Measurements from ENCODE around the gene TSKU.

The TSKU gene, protein sequence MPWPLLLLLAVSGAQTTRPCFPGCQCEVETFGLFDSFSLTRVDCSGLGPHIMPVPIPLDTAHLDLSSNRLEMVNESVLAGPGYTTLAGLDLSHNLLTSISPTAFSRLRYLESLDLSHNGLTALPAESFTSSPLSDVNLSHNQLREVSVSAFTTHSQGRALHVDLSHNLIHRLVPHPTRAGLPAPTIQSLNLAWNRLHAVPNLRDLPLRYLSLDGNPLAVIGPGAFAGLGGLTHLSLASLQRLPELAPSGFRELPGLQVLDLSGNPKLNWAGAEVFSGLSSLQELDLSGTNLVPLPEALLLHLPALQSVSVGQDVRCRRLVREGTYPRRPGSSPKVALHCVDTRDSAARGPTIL

DNA sequence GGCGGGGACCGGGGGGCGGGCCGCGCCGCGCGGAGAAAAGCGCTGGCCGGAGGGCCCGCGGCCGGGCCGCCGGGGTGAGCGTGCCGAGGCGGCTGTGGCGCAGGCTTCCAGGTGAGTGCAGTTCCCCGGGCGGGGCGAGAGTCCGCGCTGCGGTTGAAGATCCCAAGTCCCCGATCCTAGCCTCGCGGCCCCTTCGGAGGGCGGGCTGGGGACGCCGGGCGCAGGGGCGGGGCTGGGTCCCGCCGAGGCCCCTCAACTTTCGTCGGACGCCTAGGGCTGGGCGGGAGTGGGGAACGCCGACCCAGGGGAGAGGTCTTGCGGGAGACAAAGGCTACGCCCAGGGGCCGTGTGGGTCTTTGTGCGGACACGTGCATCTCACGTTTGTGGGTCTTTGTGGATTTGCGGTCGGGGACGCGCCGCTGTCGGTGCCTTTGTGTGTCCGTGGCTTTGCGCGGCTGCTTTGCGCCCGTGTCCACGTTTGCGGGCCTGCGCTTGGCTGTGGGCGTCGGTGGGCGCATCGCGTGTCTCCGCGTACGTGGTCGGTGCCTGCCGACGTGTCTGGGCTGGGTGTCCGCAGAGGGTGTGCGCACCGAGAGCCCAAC, at the start of gene TSKU:
Gene TSKU (plus strand): TSS at position 63 of the 602 bp plus-strand sequence. CDS start 12,261 bp downstream, outside the sequence.
- peak in 1 of 2 experiments; percentile 25 for DNase-seq

DNA sequence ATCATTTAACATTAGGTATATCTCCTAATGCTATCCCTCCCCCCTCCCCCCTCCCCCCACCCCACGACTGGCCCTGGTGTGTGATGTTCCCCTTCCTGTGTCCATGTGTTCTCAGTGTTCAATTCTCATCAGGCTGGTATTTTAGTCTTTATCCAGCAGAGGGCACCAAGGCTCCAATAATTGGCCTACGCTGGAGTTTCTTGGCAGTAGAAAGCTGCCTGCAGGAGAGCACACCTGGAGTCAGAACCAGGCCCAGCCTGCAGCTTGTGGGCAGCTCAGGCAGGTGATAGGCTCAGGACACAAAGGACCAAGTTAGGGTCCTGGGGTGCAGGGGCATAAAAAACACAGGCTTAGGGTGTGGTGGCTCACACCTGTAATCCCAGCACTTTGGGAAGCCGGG, 49.2 kb upstream of the TSKU start:
- DNase-seq, result peak; percentile 40 to 41

DNA sequence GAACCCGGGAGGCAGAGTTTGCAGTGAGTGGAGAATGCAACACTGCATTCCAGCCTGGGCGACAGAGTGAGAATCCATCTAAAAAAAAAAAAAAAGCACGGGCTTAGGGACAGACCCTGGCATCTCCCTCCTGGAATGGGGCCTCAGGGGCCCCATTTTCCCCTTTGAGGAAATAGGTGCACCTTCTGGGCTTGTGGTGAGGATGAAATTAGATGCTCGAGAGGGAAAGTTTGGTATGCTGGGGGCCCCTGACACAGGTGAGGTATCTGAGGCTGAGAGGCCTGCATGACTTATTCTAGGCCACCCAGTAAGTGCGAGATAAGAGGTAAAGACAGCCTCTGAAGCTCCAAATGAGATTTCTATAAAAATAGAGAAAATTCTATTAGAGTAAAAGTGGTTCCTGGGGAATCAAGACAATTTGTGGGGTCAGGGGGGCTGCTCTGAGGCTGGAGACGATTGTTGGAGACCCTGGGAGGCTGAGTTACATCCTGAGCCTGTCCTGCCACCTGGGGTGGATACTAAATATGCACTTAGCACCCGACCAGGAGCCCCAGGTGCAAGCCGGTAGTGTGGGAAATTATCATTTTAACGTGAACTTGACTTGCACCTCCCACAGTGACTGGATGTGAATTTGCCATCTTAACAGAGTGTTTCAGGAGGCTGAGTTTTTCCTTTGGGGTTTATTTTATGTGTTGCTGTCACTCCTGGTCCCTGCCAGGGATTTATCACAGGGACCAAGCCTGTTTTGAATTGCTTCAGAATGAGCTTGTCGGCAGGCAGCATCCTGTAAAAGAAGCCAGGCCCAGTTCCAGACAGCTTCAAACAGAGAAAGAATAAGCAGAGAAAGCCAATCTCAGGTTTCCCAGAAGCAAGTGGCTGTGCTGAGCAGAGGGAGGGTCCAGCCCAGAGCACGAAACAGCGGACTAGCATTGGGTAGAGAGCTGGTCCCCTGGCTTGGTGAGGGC, 48.4 kb upstream of the TSKU start:
- no peak for DNase-seq

DNA sequence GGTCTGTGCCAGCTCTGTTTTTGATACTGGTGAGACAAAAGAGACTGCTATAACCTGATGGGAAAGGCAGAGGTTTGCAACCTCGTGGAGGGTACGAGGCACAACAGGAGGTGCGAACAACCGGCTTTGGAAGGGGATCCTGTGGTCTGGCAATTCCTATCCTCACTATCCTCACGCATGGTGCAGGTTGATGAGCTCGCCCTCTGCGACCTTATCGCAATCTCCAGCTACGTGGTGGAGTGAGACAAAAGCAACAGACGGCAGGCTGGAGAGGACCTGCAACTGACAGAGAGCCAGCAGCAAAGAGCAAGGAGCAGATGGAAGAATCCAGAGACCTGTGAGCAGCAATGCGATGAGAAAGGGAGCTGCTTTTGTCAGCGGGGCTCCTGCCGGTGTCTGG, 47.3 kb upstream of the TSKU start:
- no peak for DNase-seq

DNA sequence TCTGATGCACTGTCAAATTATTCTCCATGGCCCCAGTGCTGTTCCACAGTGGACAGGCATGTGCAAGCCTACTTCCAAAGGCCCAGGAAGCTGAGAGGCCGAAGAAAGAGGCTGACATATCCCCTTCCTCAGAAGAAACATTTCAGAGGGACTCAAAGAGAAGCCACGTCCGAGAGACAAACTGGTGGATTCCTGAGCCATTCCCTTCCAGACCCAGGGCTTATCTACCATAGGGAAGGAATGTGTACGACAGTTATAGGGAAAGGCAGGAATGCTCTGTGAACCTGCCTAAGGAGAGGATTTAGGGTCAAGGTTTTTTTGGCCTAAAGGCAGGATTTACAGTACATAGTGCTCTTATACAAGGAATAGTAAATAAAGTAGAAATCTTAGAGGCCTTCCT, 46.9 kb upstream of the TSKU start:
- DNase-seq, result no peak

DNA sequence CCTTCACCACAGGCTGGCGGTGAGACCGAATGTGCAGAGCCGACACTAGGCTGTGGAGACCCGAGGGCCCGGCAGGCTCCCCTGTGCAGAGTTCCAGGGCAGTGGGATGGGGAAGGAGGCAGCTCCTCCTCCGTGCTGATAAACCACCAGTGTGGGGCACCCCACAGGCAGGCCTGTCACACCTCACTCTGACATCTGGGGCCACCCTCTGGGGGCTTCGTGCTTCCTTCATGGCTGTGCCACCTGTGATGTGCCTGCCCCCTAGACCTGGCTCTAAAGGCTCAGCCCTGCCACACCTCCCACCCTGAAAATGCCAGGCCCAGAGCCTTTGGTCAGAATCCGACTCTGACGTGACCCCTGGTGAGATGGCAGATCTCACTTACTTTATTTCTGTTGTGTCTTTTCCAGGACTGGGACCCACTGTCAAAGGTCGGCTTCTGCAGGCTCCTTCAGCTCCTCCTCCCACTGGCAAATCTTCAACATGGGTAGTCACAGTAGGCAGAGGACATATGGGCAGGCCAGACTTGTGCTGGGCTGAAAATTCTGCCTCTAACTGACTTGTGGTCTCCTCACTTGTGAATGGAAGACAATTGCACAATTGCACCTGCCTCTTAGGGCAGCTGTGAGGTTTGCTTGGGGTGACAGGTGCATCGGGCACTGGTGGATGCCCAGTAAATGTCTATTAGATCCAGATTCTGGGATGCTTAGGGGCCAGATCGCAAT, 46.2 kb upstream of the TSKU start:
- DNase-seq, result no peak

DNA sequence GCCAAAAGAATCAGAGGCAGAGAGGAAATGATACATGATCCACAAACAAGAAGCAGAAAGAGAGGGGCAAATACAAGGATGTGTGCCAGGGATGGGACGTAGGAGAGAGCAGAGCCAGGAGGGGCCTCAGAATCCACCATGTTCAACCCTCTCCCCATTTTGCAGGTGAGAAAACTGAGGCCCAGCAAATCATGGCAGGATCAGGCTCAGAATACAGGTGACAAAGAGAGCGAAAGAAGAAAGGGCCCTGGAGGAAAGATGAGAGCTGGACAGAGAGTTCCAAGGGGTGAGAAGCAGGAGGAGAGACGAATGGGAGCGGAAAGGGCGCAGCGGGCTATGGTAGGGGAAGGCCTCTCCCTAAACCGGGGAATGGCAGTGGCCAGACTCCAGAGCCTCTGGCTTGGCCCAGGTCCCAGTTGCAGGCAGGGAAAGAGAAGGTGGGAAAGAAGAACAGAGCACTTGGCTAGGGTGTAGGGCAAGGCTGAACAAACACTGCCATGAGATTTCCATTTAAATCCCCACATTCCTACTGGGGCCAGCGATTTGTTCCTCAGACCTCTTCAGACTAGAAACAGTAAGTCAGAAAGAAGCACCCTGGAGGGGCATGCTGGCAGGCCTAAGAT, 44.4 kb upstream of the TSKU start:
- no peak for DNase-seq

DNA sequence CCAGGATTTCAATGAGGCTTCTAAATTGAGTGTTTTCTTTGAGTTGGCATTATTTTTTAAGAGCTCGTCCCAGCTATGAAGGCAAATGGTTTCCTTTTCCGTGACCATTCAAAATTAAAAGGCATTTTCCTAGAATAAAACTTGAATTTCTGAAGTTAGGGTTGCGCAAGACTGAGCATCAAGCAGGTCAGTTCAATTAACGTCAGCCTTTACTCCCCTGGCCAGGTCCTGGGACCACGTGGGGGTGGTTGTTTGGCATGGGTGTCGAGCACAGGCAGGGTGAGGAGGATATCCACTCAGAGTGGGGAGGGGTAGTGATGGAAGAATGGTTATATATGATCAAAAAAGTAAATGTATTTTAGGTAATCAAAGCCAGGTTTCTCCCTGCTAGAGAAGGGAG, 43.4 kb upstream of the TSKU start:
- DNase-seq, result no peak

DNA sequence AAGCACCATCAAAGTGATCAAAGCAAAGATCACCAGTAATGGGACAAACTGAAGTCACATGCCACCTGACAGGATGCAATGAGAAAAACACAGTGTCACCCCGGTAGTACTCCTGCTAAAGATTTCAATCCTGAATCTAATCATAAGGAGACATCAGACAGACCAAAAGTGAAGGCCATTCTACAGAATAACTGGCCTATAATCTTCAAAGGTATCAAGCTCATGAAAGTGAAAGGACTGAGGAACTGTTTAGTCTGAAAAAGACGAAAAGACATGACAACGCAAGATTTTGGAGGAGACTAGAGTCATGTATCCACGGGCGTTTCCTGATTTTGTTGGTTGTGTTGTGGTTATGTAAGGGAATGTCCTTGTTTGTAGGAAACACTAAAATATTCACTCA, 42.4 kb upstream of the TSKU start:
- no peak for DNase-seq

DNA sequence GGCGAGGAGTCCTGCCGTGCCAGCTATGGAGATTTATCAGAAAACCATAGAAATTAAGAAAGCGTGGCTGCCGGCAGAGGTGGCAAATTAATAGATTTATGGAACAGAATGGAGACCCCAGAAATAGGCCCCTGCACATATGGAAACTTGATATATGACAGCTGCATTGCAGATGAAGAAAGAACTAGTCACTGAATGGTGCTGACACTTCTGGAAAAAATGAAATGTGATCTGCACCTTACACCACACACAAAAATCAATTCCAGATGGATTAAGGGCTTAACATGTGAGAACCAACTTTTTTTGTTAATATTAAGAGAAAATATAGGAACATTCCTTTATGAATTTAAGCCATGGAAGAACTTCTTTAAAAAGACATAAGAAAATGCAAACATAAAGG, 40.3 kb upstream of the TSKU start:
- DNase-seq, result no peak

DNA sequence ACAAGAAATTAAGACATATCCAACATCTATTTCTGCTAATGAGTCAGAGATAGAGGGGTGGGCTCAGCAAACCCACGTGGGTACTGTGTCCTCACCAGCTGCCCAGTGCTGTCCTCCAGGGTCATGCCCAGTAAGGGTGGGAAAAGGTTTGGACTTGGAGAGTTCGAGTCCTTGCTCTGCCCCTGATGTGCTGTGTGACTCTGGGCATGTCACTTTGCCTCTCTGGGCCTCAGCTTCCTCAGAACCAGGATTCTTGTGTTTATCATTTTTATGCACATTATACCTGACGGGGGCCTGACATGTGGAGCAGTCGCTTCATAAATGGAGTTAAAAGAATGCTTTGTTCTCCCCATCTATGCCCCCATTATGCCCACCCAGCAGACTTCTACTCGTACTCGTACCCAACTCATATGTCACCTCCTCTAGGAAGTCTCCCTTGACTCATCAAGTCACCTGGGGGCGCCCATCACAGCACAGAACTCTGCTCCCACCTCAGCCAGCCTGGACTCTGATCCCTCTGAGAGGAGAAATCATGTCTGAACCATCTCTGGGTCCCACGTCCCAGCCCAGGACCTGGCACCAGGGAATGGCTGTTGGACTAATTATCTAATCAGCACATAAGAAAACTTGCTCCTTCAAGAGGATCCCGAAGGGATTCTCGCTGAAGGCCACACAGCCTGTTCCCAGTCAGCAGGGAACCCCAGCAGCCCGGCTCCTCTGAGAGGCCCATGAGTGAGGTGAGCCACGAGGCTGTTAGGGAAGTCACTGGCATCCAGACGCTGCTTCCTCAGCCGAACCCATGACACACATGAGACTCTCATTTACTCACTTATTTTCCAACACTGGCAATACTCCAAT, 38.7 kb upstream of the TSKU start:
- DNase-seq, result no peak

DNA sequence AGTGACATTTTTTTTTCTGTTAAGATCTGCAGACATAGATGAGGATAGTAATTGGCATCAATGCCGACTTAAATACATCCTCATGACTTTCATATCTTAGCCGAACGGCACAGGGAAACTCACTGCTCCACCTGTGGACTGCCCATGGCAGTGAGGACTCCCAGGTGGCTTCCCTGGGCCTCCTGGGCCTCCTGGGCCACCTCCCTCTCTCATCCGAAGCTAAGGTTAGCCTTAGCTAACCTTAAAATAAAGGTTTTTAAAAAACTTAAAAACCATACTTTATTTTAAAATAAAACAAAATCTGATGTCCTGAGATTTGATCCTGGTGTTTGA, 38.1 kb upstream of the TSKU start:
- DNase-seq, result no peak

DNA sequence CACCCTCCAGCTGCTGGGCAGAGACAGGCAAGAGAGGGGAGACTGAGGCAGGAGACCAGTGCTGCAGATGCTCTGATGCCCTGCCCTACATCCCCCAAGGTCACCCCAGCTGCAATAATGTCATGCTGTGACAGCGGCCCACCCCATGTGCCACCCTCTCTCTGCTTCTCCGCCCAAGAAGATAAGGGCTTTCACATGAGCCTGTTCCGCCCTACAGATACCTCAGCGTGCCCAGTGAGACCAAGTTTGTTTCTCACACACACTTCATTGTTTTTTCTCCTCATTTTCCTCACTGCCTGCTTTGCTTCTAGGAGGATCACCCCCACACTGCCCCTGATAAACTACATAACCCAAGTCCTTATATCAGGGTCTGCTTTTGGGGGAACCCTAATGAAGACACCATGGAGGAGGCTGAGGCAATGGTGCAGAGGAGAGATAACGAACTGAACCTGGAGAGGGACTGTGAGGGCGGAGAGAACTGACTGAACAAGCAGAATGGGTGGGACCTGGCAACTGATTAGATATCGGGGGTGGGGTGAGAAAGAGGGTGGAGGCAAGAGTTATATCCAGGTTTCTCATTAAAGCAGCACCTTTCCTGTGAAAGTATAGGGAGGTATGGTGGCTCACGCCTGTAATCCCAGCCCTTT, 37.5 kb upstream of the TSKU start:
- DNase-seq, result no peak

DNA sequence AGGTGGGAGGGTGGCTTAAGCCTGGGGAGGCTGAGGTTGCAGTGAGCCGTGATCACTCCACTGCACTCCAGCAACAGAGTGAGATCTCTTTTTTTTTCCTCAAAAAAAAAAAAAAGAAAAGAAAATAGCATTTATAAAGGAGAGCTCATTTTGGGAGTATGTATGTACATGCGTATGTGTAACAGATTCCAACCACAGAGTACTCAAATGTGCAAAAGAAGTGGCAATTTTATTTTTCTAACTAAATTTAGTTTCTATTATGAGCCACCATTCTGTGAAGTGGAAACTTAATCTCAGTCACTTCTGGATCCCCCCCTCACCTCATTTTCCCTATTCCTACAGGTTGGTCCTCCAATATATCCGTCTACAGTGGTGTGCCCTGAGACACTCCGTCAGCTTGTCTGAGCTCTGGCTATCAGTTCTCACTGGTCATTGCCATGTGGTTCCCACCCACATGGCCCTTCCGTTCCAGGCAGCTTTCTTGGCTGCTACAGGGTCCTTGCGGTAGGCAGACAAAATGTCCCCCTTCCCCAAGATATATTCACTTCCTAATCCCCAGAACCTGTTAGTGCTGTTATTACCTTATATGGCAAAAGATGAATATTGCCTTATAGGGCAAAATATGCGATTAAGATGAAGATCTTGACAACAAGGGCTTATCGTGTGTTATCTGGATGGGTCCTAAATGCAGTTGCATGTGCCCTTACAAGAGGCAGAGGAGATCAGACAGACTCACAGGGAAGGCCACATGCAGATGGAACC, 35.8 kb upstream of the TSKU start:
- no peak for DNase-seq

DNA sequence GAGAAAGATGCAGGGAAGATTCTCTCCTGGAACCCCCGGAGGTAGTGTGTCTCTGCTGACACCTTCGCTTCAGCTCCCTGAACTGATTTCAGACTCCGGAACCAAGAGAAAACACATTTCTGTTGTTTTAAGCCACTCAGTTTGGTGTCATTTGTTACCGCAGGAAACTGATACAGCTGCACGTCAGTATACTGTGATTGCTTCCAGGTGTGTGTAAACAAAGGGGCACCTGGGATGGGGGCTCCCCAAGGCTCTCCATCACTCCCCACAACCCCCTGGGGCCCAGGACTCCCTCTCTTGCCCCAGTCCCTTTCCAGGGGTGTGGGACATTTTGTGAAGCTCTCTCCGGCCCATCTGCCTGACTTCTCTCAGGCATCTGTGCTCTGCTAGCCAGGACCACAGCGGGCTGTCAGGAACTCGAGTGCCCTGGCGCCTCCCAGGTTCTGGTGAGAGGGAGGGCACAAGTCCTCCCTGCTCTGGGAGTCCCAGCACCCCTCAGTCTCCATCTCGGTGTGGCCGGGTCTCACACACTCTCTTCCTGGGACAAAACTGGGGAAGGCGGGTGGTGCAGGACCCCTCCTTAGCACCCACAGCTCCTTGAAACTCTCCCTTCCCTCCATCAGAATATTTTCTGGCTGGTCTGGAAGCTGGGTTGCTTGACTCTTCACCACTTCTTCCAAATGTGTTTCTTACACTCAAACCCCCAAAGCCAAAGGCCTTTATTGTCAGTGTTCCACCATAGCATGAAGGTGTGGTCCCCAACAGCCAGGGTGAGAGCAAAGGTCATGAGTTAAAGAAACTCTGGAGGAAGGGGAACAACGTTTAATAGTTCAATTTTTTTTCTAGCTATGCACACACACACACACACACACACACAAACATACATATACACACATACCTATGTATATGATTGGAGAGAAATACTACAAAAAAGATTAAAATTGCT, 35.0 kb upstream of the TSKU start:
- no peak for DNase-seq

DNA sequence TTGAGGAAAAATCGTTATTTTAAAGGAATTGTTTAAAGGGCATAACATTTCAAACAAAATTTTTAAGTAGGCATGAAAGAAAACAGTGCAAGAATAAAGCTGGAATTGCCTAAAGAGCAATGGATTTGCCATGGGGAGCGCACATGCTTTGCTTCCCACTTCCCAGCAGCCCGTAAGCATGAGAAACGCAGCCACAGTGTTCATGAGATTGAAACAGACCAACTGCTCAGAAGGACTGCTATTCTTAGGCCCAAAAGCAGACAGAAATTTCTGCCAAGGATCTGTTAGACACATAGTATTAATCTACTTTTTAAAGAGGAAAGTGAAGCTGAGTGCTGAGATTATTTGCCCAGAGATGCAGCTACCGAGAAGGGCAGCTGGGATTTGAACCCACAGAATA, 34.2 kb upstream of the TSKU start:
- DNase-seq, result no peak

DNA sequence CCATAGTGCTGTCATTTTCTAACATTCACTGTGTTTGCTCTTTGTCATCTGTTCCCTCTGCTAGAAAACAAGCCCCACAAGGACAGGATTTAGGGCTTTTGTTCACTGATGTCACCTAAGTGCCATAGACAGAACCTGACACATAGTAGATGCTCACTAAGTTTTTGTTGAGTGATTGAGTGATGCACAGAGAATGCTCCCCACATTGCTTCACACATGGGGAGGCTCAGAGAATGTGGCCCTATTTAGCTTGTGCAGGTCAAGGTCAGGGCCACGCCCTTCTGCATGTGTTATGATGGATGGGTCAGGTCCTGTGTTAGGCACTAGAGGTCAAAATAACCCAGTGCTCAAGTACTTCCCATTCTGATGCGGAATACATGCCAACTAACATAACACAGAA, 33.1 kb upstream of the TSKU start:
- no peak for DNase-seq

DNA sequence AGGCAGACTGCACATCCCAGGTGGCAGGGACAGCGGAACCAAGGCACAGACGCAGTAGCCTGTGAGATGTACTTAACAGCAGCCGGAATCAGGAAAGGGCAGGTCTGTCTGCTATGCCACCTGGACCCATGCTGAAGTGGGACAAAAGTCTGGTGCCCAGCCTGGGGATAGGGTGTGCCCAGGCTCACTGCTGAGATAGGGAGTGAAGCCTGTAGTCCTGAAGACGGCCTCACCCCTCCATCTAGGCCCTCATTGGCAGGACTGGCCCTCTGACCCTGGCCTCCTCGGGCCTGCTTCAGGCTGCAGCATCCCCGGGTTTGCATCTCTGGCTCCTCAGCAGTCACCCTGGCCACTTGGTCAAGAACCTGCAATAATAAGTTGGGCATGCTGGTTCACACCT, 32.4 kb upstream of the TSKU start:
- DNase-seq, result no peak

Measured in activated CD4-positive, alpha-beta T cell treated with anti-CD3 and anti-CD28 coated beads, Interleukin-2, amount 50 U/mL, for 48 hours (primary cell).